Activated T-cell treated with anti-CD3 and anti-CD28 coated beads, Interleukin-2, amount 50 U/mL, for 72 hours (primary cell): ENCODE measurements around the gene SLC6A6. TPM values are rescaled to one million over a fixed set of nuclear protein-coding genes. Genes with fewer than 3 reads are reported as not detected.
"Not testable (repeated sequence)": the region's sequence is repeated elsewhere in the genome, so short reads cannot be mapped to it uniquely, and the experiment has no call there.

Experiments
- ATAC-seq, 2 donors: fragments of 150-1000 bp; cut with Tn5 transposase; replicated peaks in 1 of 2; 2 replicates each; pipeline ENCODE4 v1.10.0; 2021; ENCODE audit warnings: moderate library complexity in 2 of 2, mild to moderate bottlenecking in 1 of 2
- DNase-seq, 2 donors: peaks; one replicate each; pipeline ENCODE4 v3.0.0; 2021 to 2022; ENCODE audit warnings: mixed read lengths in 1 of 2
- H3K27ac Mint-ChIP-seq: one replicate; pipeline ENCODE4 v1.8.0; 2022; ENCODE audit warnings: mild to moderate bottlenecking, moderate library complexity, mixed read lengths
- H3K27me3 Mint-ChIP-seq: one replicate; pipeline ENCODE4 v1.8.0; 2022; ENCODE audit warnings: low read depth, mixed read lengths
- H3K36me3 Mint-ChIP-seq, 2 donors: one replicate each; pipeline ENCODE4 v1.8.0; 2022; ENCODE audit warnings: mixed read lengths in 2 of 2, mild to moderate bottlenecking in 1 of 2; ENCODE audit not compliant: insufficient read depth in 2 of 2
- H3K4me1 Mint-ChIP-seq: one replicate; pipeline ENCODE4 v1.8.0; 2022; ENCODE audit warnings: low read depth, mixed read lengths
- H3K4me3 Mint-ChIP-seq, 2 donors: one replicate each; pipeline ENCODE4 v1.8.0; 2022; ENCODE audit warnings: mild to moderate bottlenecking in 2 of 2, mixed read lengths in 2 of 2, moderate library complexity in 2 of 2
- H3K9me3 Mint-ChIP-seq, 2 donors: one replicate each; pipeline ENCODE4 v1.8.0; 2022; ENCODE audit warnings: mixed read lengths in 2 of 2
- total RNA-seq, 2 donors: library from RNA; stranded (reverse); gene quantifications; one replicate each; pipeline ENCODE4 v1.2.3, GENCODE V29; 2022

SLC6A6 gene
- total RNA-seq, 2 donors from 2014 or later = 35.4 to 39.2 TPM

DNA sequence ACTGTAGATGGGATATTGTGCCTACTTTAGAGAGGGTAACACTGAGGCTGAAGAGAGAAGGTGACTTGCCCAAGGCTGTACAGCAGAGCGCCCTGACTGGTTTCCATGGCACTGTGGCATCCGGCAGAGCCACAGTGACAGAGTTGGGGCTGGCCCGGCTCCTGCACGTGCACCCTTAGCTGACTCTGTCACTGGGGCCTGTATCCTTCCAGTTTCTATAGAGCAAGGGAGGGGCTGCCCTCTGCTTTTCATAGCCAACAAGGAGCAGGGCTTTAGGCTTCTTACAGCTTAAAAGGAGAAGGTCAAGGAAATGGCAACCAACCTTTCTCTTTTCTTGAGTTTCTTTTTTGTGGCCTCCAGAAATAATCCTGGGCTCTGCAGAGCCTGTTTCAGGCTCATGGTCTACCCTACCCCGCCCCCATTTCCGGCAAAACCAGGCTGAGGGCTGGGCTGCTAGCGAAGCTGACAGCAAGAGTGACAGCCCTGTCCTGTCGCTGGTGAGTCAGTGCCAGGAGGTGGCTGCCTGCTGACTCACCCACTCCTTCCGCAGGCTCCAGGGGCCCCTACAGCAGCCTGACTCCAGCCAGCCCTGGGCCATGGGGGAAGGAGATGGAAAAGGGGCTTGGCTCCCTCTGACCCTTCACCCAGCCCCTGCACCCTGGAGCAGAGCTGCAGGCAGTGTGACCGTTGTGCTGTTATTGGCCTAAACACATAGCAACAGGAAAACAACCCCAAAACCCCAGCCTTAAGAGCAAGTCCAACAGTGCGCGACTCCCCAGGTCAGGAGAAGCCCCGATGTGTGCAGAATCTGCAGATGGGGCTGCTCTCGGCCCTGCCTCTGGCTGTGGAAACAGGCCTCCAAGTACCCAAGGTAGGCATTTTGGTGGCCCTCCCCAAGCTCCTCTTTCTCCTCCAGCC lies 29.8 kb downstream of the SLC6A6 start:
- Mint-ChIP-seq H3K27me3 (no peaks in the 10 kb centered on the region), H3K4me1 (peaks cover 80% of the 10 kb centered on the region), H3K9me3 (no peaks in the 10 kb centered on the region), H3K36me3 (no peaks in the 10 kb centered on the region), H3K27ac (peak overlapping the region; percentile 68), H3K4me3 (peak overlapping the region; percentile 57 to 86)
- ATAC-seq = peak; percentile 90 to 91
- DNase-seq = peak; percentile 94 to 97

GRCh38 chr3:14433106-14433505 lies 30.7 kb downstream of the SLC6A6 start:
- ATAC-seq (no peak), DNase-seq (no peak)
- peak overlapping the region; percentile 82 for H3K27ac Mint-ChIP-seq
- peaks cover 71% of the 10 kb centered on the region for H3K4me1 Mint-ChIP-seq
- H3K4me3 Mint-ChIP-seq = peak overlapping the region; percentile 58 to 86
- H3K36me3 Mint-ChIP-seq = no peaks in the 10 kb centered on the region
- no peaks in the 10 kb centered on the region for H3K9me3 Mint-ChIP-seq
- H3K27me3 Mint-ChIP-seq = no peaks in the 10 kb centered on the region

DNA sequence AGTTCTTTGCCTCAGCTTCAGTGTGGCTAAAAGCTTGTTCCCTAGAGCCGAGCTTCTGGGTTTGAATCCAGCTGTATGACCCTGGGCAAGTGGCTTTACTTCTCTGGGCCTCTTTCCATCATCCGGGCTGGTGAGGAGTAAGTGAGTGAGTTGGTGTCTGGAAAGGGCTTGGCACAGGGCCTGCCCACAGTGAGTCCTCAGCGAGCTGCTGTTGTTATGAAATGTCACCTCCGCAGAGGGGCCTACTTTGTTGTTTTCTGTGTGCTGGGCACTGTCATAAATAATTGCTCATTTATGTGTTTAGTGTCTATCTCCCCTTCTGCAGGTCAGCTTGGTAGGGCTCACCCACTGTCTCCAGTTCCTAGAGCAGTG lies 31.7 kb downstream of the SLC6A6 start:
- H3K9me3 Mint-ChIP-seq = no peaks in the 10 kb centered on the region
- peak overlapping the region; percentile 66 to 77 for H3K4me3 Mint-ChIP-seq
- H3K36me3 Mint-ChIP-seq = no peaks in the 10 kb centered on the region
- peak overlapping the region; percentile 66 for H3K27ac Mint-ChIP-seq
- H3K4me1 Mint-ChIP-seq = peaks cover 69% of the 10 kb centered on the region
- ATAC-seq = no peak
- DNase-seq = peak in 1 of 2 donors; percentile 32
- no peaks in the 10 kb centered on the region for H3K27me3 Mint-ChIP-seq

GRCh38 chr3:14434498-14435151 lies 32.2 kb downstream of the SLC6A6 start:
- Mint-ChIP-seq H3K4me3 (peak overlapping the region; percentile 66 to 77), H3K27ac (peak overlapping the region; percentile 66), H3K4me1 (peaks cover 66% of the 10 kb centered on the region), H3K27me3 (no peaks in the 10 kb centered on the region), H3K36me3 (no peaks in the 10 kb centered on the region), H3K9me3 (no peaks in the 10 kb centered on the region)
- no peak for DNase-seq
- ATAC-seq = no peak

GRCh38 chr3:14435175-14436014 lies 33.0 kb downstream of the SLC6A6 start:
- H3K36me3 Mint-ChIP-seq = no peaks in the 10 kb centered on the region
- H3K4me3 Mint-ChIP-seq = peak overlapping the region in 1 of 2 donors; percentile 77
- no peaks in the 10 kb centered on the region for H3K9me3 Mint-ChIP-seq
- ATAC-seq = no peak
- no peaks in the 10 kb centered on the region for H3K27me3 Mint-ChIP-seq
- H3K27ac Mint-ChIP-seq = no peak overlapping the region
- peaks cover 66% of the 10 kb centered on the region for H3K4me1 Mint-ChIP-seq
- DNase-seq = no peak

DNA sequence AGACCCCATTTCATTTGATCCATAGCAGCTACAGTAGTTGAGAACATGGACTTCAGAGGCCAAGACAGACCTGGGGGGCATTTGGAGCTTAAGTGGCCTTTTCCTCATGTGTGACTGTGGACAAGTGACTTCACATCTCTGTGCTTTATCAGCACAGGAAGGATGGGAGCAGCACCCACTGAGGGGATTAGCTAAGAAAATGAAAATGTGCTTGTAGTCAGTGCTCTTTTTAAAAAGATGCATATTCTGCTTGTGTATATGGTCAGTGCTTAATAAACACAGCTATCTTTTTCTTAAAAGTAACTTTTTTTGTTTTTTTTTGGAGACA lies 34.5 kb downstream of the SLC6A6 start:
- H3K4me3 Mint-ChIP-seq = no peak overlapping the region
- ATAC-seq = no peak
- H3K27ac Mint-ChIP-seq = peak overlapping the region; percentile 23

GRCh38 chr3:14437705-14438104 lies 35.3 kb downstream of the SLC6A6 start:
- not testable (repeated sequence) for H3K4me3 Mint-ChIP-seq, H3K9me3 Mint-ChIP-seq, ATAC-seq, H3K36me3 Mint-ChIP-seq, DNase-seq, H3K27me3 Mint-ChIP-seq, H3K27ac Mint-ChIP-seq
- peaks cover 46% of the 10 kb centered on the region for H3K4me1 Mint-ChIP-seq

More for the DNA sequence above, 34.5 kb downstream of the SLC6A6 start:
- H3K36me3 Mint-ChIP-seq = no peaks in the 10 kb centered on the region
- no peaks in the 10 kb centered on the region for H3K27me3 Mint-ChIP-seq
- no peak for DNase-seq
- H3K9me3 Mint-ChIP-seq = no peaks in the 10 kb centered on the region
- H3K4me1 Mint-ChIP-seq = peaks cover 52% of the 10 kb centered on the region

GRCh38 chr3:14438262-14438661 lies 35.9 kb downstream of the SLC6A6 start:
- no peak overlapping the region for H3K27ac Mint-ChIP-seq
- ATAC-seq = no peak

GRCh38 chr3:14438929-14439328 lies 36.5 kb downstream of the SLC6A6 start:
- H3K4me1 Mint-ChIP-seq = peaks cover 34% of the 10 kb centered on the region
- no peak overlapping the region for H3K27ac Mint-ChIP-seq

More at GRCh38 chr3:14438262-14438661, 35.9 kb downstream of the SLC6A6 start:
- H3K4me3 Mint-ChIP-seq = no peak overlapping the region
- H3K36me3 Mint-ChIP-seq = no peaks in the 10 kb centered on the region
- H3K4me1 Mint-ChIP-seq = peaks cover 41% of the 10 kb centered on the region
- H3K27me3 Mint-ChIP-seq = no peaks in the 10 kb centered on the region
- no peaks in the 10 kb centered on the region for H3K9me3 Mint-ChIP-seq
- no peak for DNase-seq

GRCh38 chr3:14439501-14440167 lies 37.2 kb downstream of the SLC6A6 start:
- Mint-ChIP-seq H3K27ac (peak overlapping the region; percentile 6), H3K36me3 (no peaks in the 10 kb centered on the region), H3K4me3 (no peak overlapping the region), H3K4me1 (peaks cover 27% of the 10 kb centered on the region), H3K9me3 (no peaks in the 10 kb centered on the region), H3K27me3 (no peaks in the 10 kb centered on the region)
- ATAC-seq (no peak), DNase-seq (no peak)

More at GRCh38 chr3:14438929-14439328, 36.5 kb downstream of the SLC6A6 start:
- H3K4me3 Mint-ChIP-seq = no peak overlapping the region
- DNase-seq (no peak), ATAC-seq (no peak)
- H3K27me3 Mint-ChIP-seq = no peaks in the 10 kb centered on the region
- H3K36me3 Mint-ChIP-seq = no peaks in the 10 kb centered on the region
- H3K9me3 Mint-ChIP-seq = no peaks in the 10 kb centered on the region

GRCh38 chr3:14440168-14440518 lies 37.7 kb downstream of the SLC6A6 start:
- DNase-seq = no peak
- no peaks in the 10 kb centered on the region for H3K27me3 Mint-ChIP-seq
- no peak overlapping the region for H3K4me3 Mint-ChIP-seq
- no peak for ATAC-seq
- peaks cover 0 to 1% of the 10 kb centered on the region in 2 donors for H3K36me3 Mint-ChIP-seq
- H3K9me3 Mint-ChIP-seq = no peaks in the 10 kb centered on the region
- H3K4me1 Mint-ChIP-seq = peaks cover 22% of the 10 kb centered on the region
- H3K27ac Mint-ChIP-seq = peak overlapping the region; percentile 66

DNA sequence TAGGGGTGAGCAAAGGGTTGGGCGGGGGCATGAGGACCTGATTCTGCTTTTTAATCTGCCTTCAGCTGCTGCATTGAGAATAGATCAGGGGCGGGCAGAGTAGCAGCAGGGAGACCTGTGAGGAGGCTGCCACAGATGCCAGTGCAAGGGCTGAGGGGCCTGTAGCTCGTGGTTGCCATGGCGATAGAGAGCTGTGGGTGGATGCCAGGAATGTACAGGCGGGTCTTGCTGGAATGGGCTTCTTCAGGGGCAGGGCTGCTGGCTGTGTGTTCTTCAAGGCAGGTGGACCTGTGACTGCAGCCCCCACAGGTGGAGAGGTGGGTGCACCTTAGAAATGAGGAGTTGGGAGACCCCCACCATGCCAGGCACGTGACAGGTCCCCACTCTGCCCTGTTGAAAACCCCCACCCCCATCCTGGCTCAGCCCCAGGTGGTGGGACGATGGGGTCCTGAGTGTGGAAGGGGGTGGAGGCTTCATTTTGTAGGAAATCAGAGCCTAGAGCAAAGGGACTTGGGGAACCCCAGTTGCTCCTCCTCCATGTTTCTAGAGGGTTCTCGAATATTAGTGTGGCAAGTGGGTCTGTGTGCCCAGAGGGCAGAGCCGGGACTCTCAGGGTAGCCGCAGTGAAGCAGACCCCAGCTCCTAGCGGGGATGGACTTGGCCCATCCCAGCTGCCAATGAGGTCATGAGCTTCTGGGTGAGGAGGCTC lies 38.3 kb downstream of the SLC6A6 start:
- Mint-ChIP-seq H3K9me3 (no peaks in the 10 kb centered on the region), H3K27me3 (no peaks in the 10 kb centered on the region), H3K36me3 (peaks cover 3 to 5% of the 10 kb centered on the region in 2 donors), H3K27ac (no peak overlapping the region), H3K4me1 (peaks cover 20% of the 10 kb centered on the region), H3K4me3 (no peak overlapping the region)
- DNase-seq = no peak
- ATAC-seq = no peak
